GM18507 (cell line): ENCODE data around the gene RPS19BP1.

Experiments used
- DNase-seq: peaks from one replicate; pipeline ENCODE4 v3.0.0; 2011; ENCODE audit warnings: low read depth; ENCODE audit not compliant: insufficient read length; ENCODE audit errors: extremely low spot score
- FAIRE-seq: peaks from 2 replicates; lab custom pipeline; 2011; peaks lifted over from hg19 to GRCh38; lab: Jason Lieb, UNC

Gene RPS19BP1

GRCh38 chr22:39532215-39533073 lies at the start of gene RPS19BP1:
RPS19BP1 (minus strand) TSS chr22:39532748; CDS start chr22:39532738, 10 bp downstream.
- FAIRE-seq, result peak; percentile 100
- DNase-seq, result peak; percentile 93

GRCh38 chr22:39581303-39581702 lies 48.8 kb upstream of the RPS19BP1 start:
- no peak for DNase-seq
- no peak for FAIRE-seq

GRCh38 chr22:39580795-39581194 lies 48.2 kb upstream of the RPS19BP1 start:
- DNase-seq (no peak), FAIRE-seq (no peak)

GRCh38 chr22:39580006-39580441 lies 47.5 kb upstream of the RPS19BP1 start:
- no peak for DNase-seq
- no peak for FAIRE-seq

GRCh38 chr22:39577900-39578299 lies 45.4 kb upstream of the RPS19BP1 start:
- FAIRE-seq, result no peak
- DNase-seq, result no peak

GRCh38 chr22:39577366-39577765 lies 44.8 kb upstream of the RPS19BP1 start:
- DNase-seq (no peak), FAIRE-seq (no peak)

GRCh38 chr22:39576027-39576426 lies 43.5 kb upstream of the RPS19BP1 start:
- DNase-seq (no peak), FAIRE-seq (no peak)

- FAIRE-seq, result no peak
- no peak for DNase-seq
Measured at GRCh38 chr22:39575552-39575825, 42.9 kb upstream of the RPS19BP1 start.

- no peak for DNase-seq
- no peak for FAIRE-seq
Measured at GRCh38 chr22:39574779-39575551, 42.4 kb upstream of the RPS19BP1 start.

- FAIRE-seq (no peak), DNase-seq (no peak)
Measured at GRCh38 chr22:39571538-39571937, 39.0 kb upstream of the RPS19BP1 start.

GRCh38 chr22:39570665-39571064 lies 38.1 kb upstream of the RPS19BP1 start, which contains the start of gene CACNA1I:
CACNA1I (plus strand) TSS chr22:39570753; CDS start chr22:39570753, 0 bp downstream.
- no peak for DNase-seq
- FAIRE-seq, result no peak

GRCh38 chr22:39570226-39570625 lies 37.7 kb upstream of the RPS19BP1 start:
- DNase-seq, result no peak
- no peak for FAIRE-seq

- FAIRE-seq (no peak), DNase-seq (no peak)
Measured at GRCh38 chr22:39569066-39569465, 36.5 kb upstream of the RPS19BP1 start.

- FAIRE-seq, result no peak
Measured at GRCh38 chr22:39568278-39568981, 35.9 kb upstream of the RPS19BP1 start.

GRCh38 chr22:39567135-39567946 lies 34.8 kb upstream of the RPS19BP1 start:
- peak; percentile 78 for FAIRE-seq

More at GRCh38 chr22:39568278-39568981, 35.9 kb upstream of the RPS19BP1 start:
- no peak for DNase-seq

GRCh38 chr22:39565414-39565944 lies 32.9 kb upstream of the RPS19BP1 start:
- DNase-seq (no peak), FAIRE-seq (no peak)

More at GRCh38 chr22:39567135-39567946, 34.8 kb upstream of the RPS19BP1 start:
- no peak for DNase-seq

- peak; percentile 26 for FAIRE-seq
Measured at GRCh38 chr22:39563571-39564428, 31.3 kb upstream of the RPS19BP1 start.

More at GRCh38 chr22:39563571-39564428, 31.3 kb upstream of the RPS19BP1 start:
- DNase-seq, result no peak
